Endothelial cell (in vitro differentiated cells): ENCODE results near the gene EVL. TPM values are rescaled to one million over a fixed set of nuclear protein-coding genes. Genes with fewer than 3 reads are reported as not detected.

Experiments
- DNase-seq: peaks from one replicate; pipeline ENCODE4 v3.0.0; 2021; ENCODE audit warnings: low spot score
- H3K27ac Mint-ChIP-seq: one replicate; pipeline ENCODE4 v1.8.0; 2021; ENCODE audit warnings: mixed read lengths, inconsistent platforms; ENCODE audit not compliant: unreplicated experiment
- H3K27me3 Mint-ChIP-seq: one replicate; pipeline ENCODE4 v1.8.0; 2021; ENCODE audit warnings: mild to moderate bottlenecking, moderate library complexity, mixed read lengths, inconsistent platforms; ENCODE audit not compliant: unreplicated experiment
- H3K36me3 Mint-ChIP-seq: one replicate; pipeline ENCODE4 v1.8.0; 2021; ENCODE audit warnings: mild to moderate bottlenecking, low read depth, mixed read lengths, inconsistent platforms; ENCODE audit not compliant: unreplicated experiment
- H3K4me1 Mint-ChIP-seq: one replicate; pipeline ENCODE4 v1.8.0; 2021; ENCODE audit warnings: mild to moderate bottlenecking, mixed read lengths, inconsistent platforms; ENCODE audit not compliant: unreplicated experiment
- H3K4me3 Mint-ChIP-seq: one replicate; pipeline ENCODE4 v1.8.0; 2021; ENCODE audit warnings: mild to moderate bottlenecking, mixed read lengths, inconsistent platforms; ENCODE audit not compliant: unreplicated experiment
- H3K9me3 Mint-ChIP-seq: one replicate; pipeline ENCODE4 v1.8.0; 2021; ENCODE audit warnings: mixed read lengths, inconsistent platforms; ENCODE audit not compliant: unreplicated experiment
- total RNA-seq: library from RNA; stranded (reverse); fragmentation: NEBNext Ultra II Directional; extraction: Animal tissue kit (Norgen Biotek cat#: 25700); gene quantifications from one replicate; pipeline ENCODE4 v1.2.1, GENCODE V29; 2021; ENCODE audit not compliant: unreplicated experiment
- TF ChIP-seq, protein P1 (sequence below): fragments of 200-600 bp; sonication (generic); IDR thresholded peaks from one replicate; pipeline ENCODE4 v1.5.0; 2021; ENCODE audit warnings: antibody characterized with exemption; ENCODE audit not compliant: unreplicated experiment

Gene EVL
- total RNA-seq, 1 donor from 2014 or later, result 142 TPM

DNA sequence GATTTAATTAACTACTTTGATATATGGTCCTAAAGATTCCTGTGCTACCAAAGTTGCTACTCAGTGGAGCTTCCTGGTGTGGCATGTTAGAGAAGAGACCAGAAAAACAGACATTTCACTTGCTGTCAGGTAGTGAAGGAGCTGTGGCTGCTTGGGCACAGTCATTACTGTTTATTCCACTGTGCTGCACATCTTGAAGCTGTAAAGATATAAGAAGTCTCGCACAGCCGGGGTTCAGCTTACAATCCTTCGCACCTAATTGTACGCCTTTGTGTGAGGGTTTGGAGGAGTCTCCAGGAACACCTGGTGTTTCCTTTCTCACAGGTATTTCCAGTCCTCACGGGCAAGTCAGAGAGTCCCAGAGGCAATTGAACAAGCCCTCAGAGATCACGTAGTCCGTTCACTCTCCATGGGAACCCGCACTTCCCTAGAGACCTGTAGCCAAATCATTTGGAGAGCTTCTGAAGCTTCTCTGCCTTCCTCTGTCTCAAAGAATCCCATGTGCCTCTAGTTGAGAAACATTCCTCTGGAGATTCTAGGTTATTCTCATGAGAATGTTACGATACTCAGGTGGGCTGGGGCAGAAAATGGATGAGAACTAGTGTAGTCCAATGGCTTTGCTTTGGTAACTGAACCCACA is 4.1 kb downstream of the EVL start:
- H3K4me3 Mint-ChIP-seq, result no peak overlapping the region
- peaks cover 13% of the 10 kb centered on the region for H3K36me3 Mint-ChIP-seq
- peaks cover 58% of the 10 kb centered on the region for H3K4me1 Mint-ChIP-seq
- TF ChIP-seq, protein P1, sequence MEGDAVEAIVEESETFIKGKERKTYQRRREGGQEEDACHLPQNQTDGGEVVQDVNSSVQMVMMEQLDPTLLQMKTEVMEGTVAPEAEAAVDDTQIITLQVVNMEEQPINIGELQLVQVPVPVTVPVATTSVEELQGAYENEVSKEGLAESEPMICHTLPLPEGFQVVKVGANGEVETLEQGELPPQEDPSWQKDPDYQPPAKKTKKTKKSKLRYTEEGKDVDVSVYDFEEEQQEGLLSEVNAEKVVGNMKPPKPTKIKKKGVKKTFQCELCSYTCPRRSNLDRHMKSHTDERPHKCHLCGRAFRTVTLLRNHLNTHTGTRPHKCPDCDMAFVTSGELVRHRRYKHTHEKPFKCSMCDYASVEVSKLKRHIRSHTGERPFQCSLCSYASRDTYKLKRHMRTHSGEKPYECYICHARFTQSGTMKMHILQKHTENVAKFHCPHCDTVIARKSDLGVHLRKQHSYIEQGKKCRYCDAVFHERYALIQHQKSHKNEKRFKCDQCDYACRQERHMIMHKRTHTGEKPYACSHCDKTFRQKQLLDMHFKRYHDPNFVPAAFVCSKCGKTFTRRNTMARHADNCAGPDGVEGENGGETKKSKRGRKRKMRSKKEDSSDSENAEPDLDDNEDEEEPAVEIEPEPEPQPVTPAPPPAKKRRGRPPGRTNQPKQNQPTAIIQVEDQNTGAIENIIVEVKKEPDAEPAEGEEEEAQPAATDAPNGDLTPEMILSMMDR, result no peak
- H3K27ac Mint-ChIP-seq, result no peak overlapping the region
- no peak for DNase-seq
- no peaks in the 10 kb centered on the region for H3K9me3 Mint-ChIP-seq
- H3K27me3 Mint-ChIP-seq, result peaks cover 6% of the 10 kb centered on the region

DNA sequence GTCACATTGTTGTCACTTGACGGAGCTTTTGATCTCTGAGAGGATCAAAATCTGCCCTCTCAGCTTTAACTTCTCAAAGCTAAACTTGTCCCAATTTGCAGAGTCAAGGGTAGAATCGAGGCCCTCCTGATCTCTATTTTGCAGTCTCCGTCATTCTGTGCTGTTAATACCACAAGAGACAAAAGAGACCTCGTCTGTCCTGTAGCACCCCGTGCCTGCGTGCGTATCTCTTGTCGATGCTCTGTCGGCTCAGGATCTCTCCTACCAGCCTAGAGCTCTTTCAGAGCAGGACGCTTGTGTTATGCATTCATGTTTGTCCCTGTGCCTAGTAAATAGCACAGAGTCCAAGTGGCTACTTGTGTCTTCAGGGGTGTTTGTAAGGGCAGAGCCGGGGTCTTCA is 5.1 kb downstream of the EVL start:
- Mint-ChIP-seq H3K4me1 (peaks cover 53% of the 10 kb centered on the region), H3K36me3 (peaks cover 13% of the 10 kb centered on the region), H3K27me3 (peaks cover 6% of the 10 kb centered on the region), H3K27ac (no peak overlapping the region), H3K9me3 (no peaks in the 10 kb centered on the region), H3K4me3 (no peak overlapping the region)
- TF ChIP-seq, protein P1, result no peak
- no peak for DNase-seq

DNA sequence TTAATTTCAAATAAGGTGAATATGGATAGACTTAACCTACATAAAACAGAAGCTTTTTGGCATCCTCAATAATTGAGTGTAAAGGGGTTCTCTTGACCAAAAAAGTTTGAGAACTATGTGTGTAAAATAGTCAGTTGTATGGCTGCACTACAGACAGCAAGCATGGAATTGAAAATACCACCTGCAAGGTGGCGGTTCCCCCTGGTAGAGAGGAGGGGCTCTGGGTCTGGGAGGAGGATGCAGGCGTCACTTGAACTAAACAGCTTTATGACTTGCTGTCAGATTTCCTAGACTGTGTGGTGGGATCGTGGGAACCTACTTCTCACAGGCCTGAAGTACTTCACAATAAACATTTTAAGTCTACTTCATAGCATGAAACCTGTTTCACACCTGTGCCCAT is 6.3 kb downstream of the EVL start:
- Mint-ChIP-seq H3K27ac (no peak overlapping the region), H3K36me3 (peaks cover 13% of the 10 kb centered on the region), H3K27me3 (peaks cover 9% of the 10 kb centered on the region), H3K9me3 (no peaks in the 10 kb centered on the region), H3K4me3 (no peak overlapping the region), H3K4me1 (peaks cover 50% of the 10 kb centered on the region)
- no peak for DNase-seq
- TF ChIP-seq, protein P1, result no peak

DNA sequence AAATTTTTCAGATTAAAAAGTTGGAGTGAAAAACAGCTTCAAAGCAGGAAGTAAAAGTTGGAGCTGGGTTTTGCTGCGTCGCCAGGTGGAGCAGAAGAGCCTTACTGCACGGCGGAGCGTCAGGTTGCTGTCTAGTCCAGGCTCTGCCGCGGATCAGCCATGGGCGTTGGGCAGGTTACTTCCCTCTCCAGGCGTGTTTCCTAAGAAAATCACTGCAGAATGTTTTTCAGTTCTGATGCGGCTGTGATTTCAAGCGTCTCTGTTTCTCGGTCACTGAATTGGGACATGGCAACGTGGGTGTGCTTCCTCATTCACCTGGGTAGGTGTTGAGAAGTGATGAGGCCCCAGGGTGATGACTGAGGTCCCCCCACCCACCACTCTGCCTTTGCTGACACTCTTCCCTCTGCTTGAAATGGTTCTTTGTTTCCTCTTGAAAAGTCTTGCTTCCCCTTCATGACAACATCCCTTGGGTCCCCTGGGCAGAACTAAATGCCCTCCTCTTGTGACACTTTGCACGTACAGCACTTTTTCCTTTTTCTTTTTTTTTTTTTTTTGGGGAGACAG is 7.6 kb downstream of the EVL start:
- TF ChIP-seq, protein P1, result no peak
- DNase-seq, result no peak
- no peak overlapping the region for H3K27ac Mint-ChIP-seq
- H3K4me1 Mint-ChIP-seq, result peaks cover 45% of the 10 kb centered on the region
- peaks cover 7% of the 10 kb centered on the region for H3K36me3 Mint-ChIP-seq
- H3K27me3 Mint-ChIP-seq, result peaks cover 12% of the 10 kb centered on the region
- no peaks in the 10 kb centered on the region for H3K9me3 Mint-ChIP-seq
- no peak overlapping the region for H3K4me3 Mint-ChIP-seq
